ENCODE measurements around the gene APOBR. TPM values are rescaled to one million over a fixed set of nuclear protein-coding genes. Genes with fewer than 3 reads are reported as not detected.

The APOBR gene
- total and polyA plus RNA-seq, 2 of the 13 experiments (the other 11 are each of a cell fraction or from before 2014, with no cell fraction given), result 0.03 TPM; not detected in 1

GRCh38 chr16:28491970-28492474, 2.4 kb upstream of the APOBR start, which contains the start of gene CLN3 (continued):
- TF ChIP-seq, protein P1, sequence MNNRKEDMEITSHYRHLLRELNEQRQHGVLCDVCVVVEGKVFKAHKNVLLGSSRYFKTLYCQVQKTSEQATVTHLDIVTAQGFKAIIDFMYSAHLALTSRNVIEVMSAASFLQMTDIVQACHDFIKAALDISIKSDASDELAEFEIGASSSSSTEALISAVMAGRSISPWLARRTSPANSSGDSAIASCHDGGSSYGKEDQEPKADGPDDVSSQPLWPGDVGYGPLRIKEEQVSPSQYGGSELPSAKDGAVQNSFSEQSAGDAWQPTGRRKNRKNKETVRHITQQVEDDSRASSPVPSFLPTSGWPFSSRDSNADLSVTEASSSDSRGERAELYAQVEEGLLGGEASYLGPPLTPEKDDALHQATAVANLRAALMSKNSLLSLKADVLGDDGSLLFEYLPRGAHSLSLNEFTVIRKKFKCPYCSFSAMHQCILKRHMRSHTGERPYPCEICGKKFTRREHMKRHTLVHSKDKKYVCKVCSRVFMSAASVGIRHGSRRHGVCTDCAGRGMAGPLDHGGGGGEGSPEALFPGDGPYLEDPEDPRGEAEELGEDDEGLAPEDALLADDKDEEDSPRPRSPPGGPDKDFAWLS (CRISPR knock-in tag; IDR thresholded peaks at IDR 0.05; ENCODE audit: borderline replicate concordance), result no peak
- TF ChIP-seq, protein P2, sequence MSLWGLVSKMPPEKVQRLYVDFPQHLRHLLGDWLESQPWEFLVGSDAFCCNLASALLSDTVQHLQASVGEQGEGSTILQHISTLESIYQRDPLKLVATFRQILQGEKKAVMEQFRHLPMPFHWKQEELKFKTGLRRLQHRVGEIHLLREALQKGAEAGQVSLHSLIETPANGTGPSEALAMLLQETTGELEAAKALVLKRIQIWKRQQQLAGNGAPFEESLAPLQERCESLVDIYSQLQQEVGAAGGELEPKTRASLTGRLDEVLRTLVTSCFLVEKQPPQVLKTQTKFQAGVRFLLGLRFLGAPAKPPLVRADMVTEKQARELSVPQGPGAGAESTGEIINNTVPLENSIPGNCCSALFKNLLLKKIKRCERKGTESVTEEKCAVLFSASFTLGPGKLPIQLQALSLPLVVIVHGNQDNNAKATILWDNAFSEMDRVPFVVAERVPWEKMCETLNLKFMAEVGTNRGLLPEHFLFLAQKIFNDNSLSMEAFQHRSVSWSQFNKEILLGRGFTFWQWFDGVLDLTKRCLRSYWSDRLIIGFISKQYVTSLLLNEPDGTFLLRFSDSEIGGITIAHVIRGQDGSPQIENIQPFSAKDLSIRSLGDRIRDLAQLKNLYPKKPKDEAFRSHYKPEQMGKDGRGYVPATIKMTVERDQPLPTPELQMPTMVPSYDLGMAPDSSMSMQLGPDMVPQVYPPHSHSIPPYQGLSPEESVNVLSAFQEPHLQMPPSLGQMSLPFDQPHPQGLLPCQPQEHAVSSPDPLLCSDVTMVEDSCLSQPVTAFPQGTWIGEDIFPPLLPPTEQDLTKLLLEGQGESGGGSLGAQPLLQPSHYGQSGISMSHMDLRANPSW (CRISPR knock-in tag; IDR thresholded peaks at IDR 0.05; ENCODE audit: borderline replicate concordance), result no peak
- TF ChIP-seq DRAP1 (CRISPR knock-in tag; IDR thresholded peaks at IDR 0.05) (peak; percentile 46; the same call in 1 of the 2 replicates), ZNF501 (CRISPR knock-in tag; IDR thresholded peaks at IDR 0.05) (peak; percentile 79; the same call in 1 of the 2 replicates), AGO2 (optimal IDR thresholded peaks at IDR 0.05; ENCODE audit: low read depth, low read length) (no peak), TAF15 (IDR thresholded peaks at IDR 0.05; ENCODE audit: low read depth, low read length, poor library complexity, severe bottlenecking) (no peak), CBFB (CRISPR knock-in tag; IDR thresholded peaks at IDR 0.05) (peak; percentile 64; the same call in 1 of the 2 replicates), ZSCAN30 (CRISPR knock-in tag; IDR thresholded peaks at IDR 0.05) (no peak), NFKB2 (CRISPR knock-in tag; IDR thresholded peaks at IDR 0.05; ENCODE audit: borderline replicate concordance) (0 out of 2 replicates have a peak, but pooled peaks have one; percentile 32), GABPA (IDR thresholded peaks at IDR 0.05; ENCODE audit: low read depth, low read length) (peak; percentile 33; the same call in 1 of the 2 replicates), GABPA (CRISPR knock-in tag; IDR thresholded peaks at IDR 0.05; ENCODE audit: low read depth) (peak; percentile 89), SPEN (CRISPR knock-in tag; IDR thresholded peaks at IDR 0.05; ENCODE audit: low read depth) (peak; percentile 89), ZNF670 (CRISPR knock-in tag; IDR thresholded peaks at IDR 0.05; ENCODE audit: borderline replicate concordance) (no peak; the same call in 1 of the 2 replicates), ZBTB20 (CRISPR knock-in tag; IDR thresholded peaks at IDR 0.05; ENCODE audit: borderline replicate concordance, low read depth) (no peak), KDM1A (CRISPR knock-in tag; IDR thresholded peaks at IDR 0.05) (no peak), ZNF839 (CRISPR knock-in tag; IDR thresholded peaks at IDR 0.05; ENCODE audit: borderline replicate concordance) (no peak), RBM22 (optimal IDR thresholded peaks at IDR 0.05; ENCODE audit: low read length) (no peak), ZNF260 (CRISPR knock-in tag; IDR thresholded peaks at IDR 0.05; ENCODE audit: borderline replicate concordance, low read depth) (no peak), ZNF75D (CRISPR knock-in tag; IDR thresholded peaks at IDR 0.05; ENCODE audit: borderline replicate concordance) (no peak), SIX4 (CRISPR knock-in tag; IDR thresholded peaks at IDR 0.05) (no peak)
- TF ChIP-seq, protein P3, sequence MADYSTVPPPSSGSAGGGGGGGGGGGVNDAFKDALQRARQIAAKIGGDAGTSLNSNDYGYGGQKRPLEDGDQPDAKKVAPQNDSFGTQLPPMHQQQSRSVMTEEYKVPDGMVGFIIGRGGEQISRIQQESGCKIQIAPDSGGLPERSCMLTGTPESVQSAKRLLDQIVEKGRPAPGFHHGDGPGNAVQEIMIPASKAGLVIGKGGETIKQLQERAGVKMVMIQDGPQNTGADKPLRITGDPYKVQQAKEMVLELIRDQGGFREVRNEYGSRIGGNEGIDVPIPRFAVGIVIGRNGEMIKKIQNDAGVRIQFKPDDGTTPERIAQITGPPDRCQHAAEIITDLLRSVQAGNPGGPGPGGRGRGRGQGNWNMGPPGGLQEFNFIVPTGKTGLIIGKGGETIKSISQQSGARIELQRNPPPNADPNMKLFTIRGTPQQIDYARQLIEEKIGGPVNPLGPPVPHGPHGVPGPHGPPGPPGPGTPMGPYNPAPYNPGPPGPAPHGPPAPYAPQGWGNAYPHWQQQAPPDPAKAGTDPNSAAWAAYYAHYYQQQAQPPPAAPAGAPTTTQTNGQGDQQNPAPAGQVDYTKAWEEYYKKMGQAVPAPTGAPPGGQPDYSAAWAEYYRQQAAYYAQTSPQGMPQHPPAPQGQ (CRISPR knock-in tag; IDR thresholded peaks at IDR 0.05; ENCODE audit: borderline replicate concordance), result no peak
- TF ChIP-seq, protein P4, sequence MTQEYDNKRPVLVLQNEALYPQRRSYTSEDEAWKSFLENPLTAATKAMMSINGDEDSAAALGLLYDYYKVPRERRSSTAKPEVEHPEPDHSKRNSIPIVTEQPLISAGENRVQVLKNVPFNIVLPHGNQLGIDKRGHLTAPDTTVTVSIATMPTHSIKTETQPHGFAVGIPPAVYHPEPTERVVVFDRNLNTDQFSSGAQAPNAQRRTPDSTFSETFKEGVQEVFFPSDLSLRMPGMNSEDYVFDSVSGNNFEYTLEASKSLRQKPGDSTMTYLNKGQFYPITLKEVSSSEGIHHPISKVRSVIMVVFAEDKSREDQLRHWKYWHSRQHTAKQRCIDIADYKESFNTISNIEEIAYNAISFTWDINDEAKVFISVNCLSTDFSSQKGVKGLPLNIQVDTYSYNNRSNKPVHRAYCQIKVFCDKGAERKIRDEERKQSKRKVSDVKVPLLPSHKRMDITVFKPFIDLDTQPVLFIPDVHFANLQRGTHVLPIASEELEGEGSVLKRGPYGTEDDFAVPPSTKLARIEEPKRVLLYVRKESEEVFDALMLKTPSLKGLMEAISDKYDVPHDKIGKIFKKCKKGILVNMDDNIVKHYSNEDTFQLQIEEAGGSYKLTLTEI (CRISPR knock-in tag; conservative IDR thresholded peaks at IDR 0.05), result no peak

Measured in HepG2 (cell line).